Heart left ventricle (tissue), 13 donors: ENCODE data around the gene TMEM106A.

Source experiments
- CTCF ChIP-seq, 12 donors: fragments of 200-600 bp; sonication (generic) in 4 of 12; IDR thresholded peaks; one replicate each; pipeline versions ENCODE4 v1.5.0 to v1.8.0; 2018 to 2022; ENCODE audit warnings: antibody characterized with exemption in 12 of 12, mild to moderate bottlenecking in 5 of 12
- POLR2A ChIP-seq, 2 donors: fragments of 450-650 bp; IDR thresholded peaks; one replicate each; pipeline ENCODE4 v1.6.1; 2017; ENCODE audit warnings: antibody characterized with exemption in 2 of 2, mild to moderate bottlenecking in 2 of 2, moderate library complexity in 2 of 2
- donor health status: ischemic (EF 13 %, LVEDD 7.1; RV severe dilation, severe dysfunction).
- donor health status: DM: no; HTN: yes; CAD: no.
- donor health status: DM: no; HTN: no; CAD: no.
- donor health status: ischemic (EF 25% LVEDD 6.9; RV normal size, moderate dysfunction).
- donor health status: ischemic (EF 25% LVEDD 5.7; RV mildly dilated, moderate dysfunction).
- donor health status: ischemic (EF 35%, LVEDD 5.7; RV mildly dilated, moderate dysfunction).
- donor health status: nonischemic (EF 11% LVEDD 7.7; RV severe dilation, severe dysfunction).
- donor health status: DM: yes; HTN: yes; CAD: no.
- donor health status: PGD.
- donor health status: ischemic (EF 29% LVEDD 5.4; RV normal size, mild dysfunction).
- donor health status: nonischemic (EF 23%, LVEDD 6.1; RV moderate dilation, normal function).

GRCh38 chr17:43217614-43218087, 6.0 kb downstream of the TMEM106A start:
- TF ChIP-seq CTCF (IDR thresholded peaks at IDR 0.05) (no peak), POLR2A (IDR thresholded peaks at IDR 0.05) (no peak)
